ENCODE results near the gene ARHGAP25.
A peak's percentile ranks its signal among the peaks of the same experiment; 100 is the strongest.

ARHGAP25 gene

DNA sequence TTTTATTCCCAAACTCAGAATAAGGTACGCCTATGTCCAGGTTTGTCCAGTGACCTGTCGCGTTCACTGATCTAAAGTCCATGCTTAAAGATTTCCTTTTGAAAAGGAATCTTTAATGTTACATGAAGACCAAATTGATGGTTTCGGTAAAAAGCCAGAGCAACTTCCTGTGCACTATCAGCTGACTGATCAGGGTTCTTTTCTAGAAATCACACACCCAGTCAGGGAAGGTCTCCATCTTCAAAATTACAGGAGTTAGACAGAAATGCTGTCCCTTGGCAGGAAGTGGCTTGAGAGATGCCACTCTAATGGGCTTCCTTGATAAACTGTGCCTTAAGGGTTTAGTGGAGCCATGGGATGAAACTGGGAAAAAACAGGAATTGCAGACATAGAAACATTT is 14.7 kb upstream of the ARHGAP25 start:
- no peak for DNase-seq

DNA sequence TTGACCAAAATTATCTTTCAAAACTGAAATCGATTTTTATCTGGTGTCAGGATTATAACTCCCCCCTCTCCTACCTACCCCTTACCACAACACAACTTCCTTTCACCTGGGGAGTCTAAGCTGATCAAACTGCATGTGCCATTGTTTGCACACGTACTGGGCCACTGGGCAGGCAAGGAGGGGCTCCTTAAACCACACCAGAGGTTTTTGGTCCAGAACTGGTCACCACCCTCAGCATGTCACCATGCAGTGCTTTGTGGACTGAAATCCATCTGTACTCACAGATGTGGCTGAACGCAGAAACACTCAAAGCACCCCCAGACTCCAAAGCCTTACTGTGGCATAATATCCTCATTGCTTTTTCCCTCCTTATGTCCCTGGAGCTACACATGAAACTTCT is 13.9 kb upstream of the ARHGAP25 start:
- DNase-seq: no peak

DNA sequence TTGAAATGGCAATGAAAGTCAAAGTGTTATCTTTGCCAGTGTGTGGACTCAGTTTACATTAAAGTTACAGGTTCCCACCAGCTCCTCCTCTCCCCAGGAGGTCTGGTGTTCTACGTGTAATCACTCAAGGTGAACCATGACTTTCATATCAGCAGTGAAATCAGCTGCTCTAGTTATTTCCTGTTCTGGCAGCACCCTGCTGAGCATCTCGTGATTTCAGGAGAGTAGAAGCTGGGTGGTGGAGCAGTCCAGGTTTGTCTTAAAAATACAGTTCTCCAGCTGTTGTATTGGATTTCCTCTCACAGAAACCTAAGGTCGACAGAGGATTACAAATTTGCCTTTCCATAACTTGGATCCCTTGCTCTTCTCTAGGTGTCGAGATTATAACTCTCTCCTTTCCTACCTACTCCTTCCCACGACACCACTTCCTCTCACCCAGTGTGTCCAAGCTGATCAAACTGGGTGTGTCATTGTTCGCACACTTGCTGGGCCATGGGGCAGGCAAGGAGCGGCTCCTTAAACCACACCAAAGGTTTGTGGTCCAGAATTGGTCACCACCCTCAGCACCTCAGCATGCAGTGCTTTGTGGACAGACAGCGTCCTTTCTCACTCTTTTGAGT is 13.0 kb upstream of the ARHGAP25 start:
- DNase-seq: no peak

DNA sequence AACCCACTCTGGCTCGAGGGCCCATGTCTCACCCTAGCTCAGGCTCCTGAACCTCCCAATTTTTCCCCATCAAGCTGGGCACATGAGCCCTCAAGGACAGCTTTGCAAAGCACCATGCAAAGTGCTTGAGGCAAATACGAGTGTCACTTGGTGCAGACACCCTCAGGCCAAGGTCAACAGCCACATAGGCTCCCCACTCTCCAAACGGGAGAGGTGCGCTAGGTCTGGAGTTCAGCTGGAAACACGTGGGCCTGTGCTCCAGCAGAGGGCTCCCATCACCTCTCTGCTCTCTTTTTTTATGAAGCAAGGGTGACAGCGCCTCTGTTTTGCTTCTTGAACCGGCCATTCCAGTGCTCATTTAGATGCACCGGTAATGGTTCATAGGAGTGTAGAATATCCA is 11.9 kb upstream of the ARHGAP25 start:
- no peak for DNase-seq

DNA sequence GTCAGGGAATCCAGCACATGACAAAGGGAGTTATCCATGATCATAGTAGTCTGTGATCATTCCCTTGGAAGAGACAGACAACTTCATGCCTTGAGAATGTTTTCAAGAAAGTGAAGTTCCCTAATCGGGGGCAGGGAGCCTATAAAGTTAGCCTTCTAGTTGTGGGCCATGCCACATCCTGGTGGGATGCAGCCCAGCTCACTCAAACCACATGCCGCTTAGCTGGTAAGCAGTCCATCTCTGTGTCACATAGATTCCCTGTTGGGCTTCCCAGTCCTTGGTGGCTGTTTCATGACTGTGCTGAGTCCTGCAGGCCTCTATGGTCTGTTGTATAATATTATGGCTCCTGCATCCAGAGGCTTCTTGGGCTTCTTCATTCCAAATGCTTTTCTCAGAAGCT is 11.4 kb upstream of the ARHGAP25 start:
- DNase-seq: no peak

DNA sequence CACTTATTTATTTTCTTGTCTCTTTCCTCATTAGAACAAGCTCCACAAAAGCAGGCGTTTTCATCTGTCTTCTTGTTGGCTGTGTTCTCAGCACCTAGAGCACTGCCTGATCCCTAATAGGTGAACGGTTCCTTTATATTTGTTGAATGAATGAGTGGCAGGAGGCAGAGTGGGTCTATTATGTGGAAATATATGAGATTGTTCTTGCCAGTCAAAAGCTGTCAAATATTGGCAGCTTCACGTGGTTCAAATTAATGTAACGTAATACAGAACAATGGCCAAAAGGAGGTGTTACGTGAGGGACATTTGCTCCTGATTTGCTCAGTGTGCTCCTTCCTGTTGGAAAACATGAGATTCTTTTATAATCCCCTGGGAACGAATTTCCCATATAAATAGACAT is 8.5 kb upstream of the ARHGAP25 start:
- DNase-seq: no peak

DNA sequence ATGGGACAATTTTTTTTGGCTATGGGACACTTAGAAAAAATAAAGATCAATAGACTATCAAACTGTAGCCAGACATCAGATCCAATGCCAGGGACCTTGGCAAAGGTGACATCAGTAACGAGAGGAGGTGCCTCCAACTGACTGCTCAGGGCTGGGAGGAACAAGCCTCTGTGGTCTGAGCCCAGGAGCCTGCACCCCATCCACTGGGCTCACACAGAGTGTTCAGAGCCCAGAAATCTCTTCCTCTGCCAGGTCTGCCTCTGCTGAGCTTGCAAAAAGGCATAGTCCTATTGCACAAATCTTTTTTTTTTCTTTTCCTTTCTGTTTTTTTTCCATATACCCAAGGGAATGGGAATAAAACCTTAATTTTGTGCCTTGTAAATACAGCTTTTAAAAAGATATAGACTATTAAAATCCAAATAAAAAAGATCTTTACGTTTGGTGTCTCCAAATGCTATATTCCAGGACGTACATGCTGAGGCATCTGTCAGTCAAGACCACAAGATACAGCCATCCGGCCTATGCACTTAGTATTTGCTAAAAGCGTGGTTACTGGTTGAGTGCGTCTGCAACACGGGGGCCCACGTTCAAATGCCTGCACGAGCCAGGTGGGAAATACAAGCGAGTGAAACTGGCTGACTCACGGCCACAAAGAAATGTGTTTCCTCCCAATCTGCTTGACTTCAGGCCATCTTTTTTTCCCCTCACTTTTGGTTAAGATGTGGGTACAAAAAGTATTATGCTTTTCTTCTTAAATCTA is 7.8 kb upstream of the ARHGAP25 start:
- peak; percentile 84 for DNase-seq

DNA sequence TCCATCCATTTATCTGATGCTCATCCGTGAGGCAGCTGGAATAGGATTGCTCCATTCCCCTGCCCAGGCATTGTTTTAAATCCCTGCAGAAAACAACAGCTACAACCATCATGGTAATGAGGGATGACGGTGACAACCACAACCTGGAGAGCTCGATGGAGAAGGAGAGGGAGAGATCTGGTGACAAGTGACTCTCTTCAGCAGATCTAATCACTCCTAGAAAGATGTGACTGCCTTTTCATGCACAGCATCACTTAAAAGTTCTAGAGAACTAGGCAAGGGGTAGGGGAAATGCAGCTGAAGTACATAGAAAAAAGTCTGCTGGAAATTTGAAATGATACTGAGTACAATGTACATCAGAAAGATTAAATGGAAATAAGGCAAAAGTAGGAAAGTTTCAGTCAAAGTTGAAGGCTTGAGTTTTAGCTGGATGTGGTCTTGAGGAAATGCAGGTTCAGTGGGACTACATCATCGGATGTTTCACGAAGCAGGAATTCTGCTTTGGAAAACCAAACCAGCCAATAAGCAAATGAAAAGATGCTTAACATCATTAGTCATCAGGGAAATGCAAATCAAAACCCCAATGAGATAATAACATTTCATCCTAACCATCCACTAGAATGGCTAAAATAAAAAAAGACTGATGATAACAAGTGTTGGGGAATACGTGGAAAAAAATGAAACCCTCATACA is 6.8 kb upstream of the ARHGAP25 start:
- DNase-seq: no peak

DNA sequence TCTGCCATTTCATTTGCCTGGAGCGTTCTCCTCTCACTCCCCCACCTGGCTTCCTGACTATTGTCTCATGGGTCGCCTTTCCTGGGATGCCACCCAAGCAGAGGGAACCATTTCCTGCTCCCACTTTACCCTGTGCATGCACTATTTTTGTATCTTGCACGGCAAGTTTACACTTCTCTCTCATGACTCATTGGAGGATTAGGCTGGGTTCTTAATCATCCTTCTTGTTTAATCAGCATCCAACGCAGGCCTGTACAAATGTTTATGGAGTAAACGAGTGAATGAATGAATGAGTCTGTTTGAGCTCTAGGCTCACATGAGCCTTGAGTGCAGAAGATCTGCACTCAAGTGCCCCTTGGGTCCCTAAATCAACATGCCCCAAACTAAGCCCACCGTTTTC is 3.8 kb upstream of the ARHGAP25 start:
- no peak for DNase-seq

DNA sequence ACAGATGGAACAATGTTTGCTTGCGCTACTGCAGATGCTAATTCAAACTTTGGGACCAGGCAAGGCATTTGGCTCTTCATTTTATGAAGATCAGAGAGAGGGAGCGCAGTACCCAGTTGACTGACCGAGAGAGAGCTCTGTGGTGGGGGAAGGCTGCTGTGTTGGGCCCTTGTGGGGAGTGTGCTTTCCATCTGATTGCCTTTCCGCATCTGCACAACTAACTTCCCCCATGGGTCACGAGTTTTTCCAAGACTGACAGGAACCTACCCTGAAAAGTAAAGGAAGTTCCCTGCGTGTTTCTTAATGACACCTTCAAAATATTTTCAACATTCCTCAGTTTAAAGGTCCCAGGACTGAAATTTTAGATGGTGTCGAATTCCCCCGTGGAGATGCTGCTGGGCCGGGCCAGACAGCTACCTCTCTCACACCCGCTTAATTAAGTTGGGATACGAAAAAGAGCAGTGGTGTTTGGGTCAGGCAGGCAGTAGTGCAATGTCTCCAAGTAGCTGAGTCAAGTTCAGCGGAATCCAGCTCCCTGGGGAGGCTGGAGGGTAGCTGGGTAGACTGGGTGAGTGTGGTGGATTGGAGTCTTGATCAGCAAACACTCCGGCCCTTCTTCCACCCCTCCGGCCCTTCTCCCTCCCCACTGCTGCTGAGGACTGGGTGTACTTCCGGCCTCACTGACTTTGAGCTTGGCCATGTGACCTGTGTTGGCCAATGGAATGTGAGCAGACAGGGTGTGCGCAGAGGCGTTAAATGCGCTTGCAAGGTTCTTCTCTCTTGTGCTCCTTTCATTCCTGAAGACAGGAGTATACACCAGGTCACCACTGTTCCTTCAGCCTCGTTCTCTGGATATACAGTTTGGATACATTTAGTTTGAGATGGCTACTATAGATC is 2.3 kb upstream of the ARHGAP25 start:
- DNase-seq: no peak

DNA sequence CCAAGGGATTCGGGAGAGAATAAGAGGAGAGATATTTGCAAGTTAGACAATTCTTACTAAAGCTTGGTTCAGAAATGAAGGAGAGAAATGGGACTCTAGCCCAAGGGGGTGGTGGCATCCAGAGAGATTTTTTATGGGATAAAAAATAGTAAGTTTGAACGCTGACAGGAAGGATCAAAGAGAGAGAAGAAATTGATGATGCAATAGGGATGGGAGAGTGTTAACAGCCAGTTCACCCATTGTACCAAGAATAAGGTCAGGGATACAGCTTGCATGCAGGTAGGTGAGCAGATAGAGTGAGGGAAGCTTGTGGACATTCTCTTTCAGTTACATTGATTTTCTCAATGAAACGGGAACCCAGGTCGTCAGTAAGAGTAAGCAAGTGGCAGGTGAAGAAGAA is 1.2 kb upstream of the ARHGAP25 start:
- DNase-seq: no peak

DNA sequence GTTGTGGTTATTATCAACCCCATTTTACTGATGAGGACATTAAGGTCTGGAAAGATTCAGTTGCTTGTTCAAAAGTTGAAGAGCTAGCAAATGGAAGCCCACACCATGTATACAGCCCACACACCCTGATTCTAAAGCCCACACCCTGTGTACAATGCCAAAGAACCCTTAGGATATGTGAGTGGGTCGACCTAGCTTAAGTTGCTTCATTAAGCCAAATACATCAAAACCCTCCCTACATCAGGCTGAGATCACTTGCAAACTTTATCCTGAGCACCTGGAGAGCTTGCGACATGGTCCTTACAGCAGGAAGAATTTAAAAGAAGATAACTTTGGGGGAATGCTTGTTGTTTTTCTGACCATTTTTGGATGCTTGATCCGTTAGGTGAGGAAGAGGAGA is 435 bp upstream of the ARHGAP25 start:
- DNase-seq: no peak

DNA sequence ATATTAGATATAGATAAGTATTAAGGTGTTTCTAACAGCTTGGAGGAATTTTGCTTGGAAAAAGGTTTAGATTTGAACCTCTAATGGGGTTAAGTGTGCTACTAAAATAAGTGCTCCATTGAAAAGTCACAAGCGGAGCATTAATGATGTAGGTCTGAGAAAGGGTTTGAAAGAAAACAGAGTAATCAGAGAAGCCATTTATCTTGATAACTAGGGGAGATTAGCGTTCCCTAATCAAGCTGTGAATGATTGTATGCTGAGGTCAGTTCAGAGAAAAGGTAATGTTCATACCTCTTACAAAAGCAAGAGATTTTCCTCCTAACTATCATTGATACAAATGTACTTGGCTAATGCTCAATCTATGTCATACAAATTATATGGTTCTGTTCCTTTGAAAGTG is 1.5 kb downstream of the ARHGAP25 start:
- DNase-seq: no peak

DNA sequence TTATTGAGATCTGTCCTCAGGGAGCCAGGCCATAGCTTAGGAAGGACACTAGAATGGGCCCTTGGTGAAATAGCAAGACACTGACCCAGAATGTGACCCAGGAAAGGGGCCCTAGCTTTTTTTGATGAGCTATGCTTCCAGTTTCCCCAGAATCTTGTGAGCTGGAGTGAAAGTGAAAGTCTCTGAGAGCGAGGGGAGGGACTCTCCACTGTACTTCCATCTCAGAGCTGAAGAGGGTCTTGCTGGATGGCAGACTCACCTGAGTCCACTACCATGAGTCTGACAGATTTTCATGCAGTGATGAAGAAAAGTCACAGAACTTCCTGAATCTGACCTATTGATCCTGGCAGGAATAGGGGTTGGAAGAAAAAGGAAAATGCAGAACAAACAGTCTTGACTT is 3.1 kb downstream of the ARHGAP25 start:
- DNase-seq: peak; percentile 59

DNA sequence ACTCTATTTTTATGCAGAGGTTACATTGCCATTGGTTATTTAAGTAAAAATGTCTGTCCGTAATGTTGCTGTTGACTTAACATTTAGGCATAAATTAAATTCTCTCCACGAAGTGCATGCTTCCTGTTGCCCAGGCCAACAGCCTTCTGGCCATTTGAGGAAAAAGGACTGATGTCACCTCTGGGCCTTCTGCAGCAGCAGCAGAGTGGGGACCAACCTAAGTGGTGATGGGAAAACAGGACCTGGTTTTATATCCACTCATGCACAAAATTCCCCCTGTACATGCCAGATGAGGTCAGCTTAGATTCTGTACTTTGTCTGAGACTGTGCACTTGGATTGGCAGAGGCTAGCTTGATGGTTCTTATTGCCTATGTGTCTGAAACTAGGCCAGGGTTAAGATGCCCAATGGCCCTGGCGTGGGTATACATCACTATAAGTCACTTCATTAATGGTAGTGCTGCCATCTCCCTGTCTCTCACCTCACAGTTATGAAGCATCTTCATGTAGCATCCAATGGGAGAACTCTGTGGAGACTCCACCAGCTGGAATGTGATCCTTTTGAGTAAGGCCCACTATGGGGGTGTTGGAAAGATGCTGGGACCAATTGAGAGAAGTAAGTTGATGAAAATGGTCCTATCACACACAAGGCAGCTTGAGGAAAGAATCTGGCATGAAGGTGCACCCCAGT is 4.4 kb downstream of the ARHGAP25 start:
- no peak for DNase-seq

DNA sequence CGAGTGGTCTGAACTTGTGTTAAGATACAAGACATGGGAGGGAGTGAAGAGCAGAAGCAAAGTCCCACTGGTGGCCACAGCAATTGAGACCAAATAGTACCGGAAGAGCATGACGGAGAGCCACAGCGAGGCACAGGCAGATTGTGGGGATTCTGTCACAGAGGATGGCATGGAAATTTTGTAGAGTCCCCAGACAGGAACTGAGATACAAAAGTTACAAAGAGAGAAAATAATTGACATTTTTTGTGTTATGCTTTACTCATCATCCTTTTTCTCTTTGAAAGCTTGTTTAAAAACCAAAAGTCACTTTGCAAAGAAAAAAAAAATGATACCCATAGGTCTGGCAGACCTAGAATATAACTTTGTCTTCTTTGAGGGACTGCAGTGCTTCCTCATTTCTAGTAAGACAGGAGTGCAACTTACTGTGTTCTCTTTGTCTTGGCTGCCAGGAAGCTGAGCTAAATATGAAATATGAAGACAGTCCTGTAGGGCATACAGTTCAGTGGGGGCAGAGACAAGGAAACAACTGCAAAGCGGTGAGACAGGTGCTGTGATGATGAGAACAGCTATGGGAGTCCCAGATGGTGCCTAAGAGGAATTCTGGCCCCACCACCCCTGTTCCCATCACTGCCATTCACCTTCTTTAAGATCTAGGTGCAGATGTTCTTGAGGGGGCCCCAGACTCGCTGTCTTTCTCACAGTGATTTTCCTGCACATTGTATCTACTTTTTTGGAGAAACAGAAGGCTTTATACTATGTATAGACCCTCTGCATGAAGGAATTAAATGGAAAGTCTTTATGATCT is 5.2 kb downstream of the ARHGAP25 start:
- DNase-seq: no peak

DNA sequence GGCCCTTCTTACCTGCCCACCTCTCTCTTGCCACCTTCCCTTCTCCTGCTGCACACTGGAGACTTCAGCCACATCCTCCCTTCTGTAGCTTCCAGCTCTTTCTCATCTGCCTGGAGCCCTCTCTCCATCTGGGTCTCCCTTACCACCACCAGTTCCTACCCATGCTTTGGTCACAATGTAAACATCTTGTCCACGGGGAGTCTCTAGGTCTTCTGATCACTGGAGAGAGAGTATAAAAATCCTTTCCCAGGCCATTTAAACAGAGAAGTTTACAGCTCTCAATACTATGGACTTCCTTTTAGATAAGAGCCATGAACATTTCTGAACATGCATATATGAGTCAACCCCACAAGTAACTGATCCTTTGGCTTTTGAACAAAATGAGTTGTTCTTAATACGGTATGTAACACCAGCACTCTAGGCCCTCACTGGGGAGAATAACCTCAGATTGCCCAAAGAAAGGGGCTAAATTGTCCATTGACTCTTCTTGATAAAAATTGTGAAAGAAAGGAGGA is 5.8 kb downstream of the ARHGAP25 start:
- DNase-seq: no peak

DNA sequence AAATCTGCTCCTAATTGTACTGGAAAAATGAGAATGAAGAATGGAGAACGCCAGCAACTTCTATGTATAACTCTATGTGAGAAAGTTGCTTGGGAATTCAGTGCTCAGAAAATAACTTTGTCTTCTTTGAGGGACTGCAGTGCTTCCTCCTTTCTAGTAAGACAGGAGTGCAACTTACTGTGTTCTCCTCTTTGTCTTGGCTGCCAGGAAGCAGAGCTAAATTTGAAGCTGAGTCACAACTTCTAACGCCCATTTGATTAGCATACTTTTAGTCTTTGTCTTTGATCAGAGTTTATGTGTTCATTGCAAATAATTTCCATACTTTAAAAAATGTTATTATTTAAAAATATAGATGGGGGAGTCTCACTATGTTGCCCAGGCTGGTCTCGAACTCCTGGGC is 6.6 kb downstream of the ARHGAP25 start:
- no peak for DNase-seq

DNA sequence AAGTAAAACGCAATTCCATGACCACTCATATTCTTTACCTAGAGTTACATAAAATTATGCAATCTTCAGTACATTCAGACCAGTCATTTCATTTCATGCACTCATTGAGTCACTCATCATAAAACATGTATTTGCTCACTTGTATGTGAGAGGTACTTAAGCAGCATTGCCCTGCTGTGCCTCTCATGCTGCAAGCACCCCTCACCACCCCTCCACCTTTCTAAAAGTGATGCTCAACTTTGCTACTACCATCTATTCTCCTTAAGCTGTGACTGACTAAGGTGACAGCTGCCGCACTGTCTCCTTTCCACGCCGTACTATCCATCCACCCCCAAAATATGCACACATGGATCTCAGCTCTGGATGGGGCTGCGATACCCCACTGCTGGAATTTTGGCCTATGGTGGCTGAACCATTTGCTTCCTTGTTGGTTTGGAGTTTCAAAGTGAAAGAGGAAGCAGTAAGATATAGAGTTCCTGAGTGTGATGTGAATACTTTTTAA is 7.2 kb downstream of the ARHGAP25 start:
- DNase-seq: no peak

DNA sequence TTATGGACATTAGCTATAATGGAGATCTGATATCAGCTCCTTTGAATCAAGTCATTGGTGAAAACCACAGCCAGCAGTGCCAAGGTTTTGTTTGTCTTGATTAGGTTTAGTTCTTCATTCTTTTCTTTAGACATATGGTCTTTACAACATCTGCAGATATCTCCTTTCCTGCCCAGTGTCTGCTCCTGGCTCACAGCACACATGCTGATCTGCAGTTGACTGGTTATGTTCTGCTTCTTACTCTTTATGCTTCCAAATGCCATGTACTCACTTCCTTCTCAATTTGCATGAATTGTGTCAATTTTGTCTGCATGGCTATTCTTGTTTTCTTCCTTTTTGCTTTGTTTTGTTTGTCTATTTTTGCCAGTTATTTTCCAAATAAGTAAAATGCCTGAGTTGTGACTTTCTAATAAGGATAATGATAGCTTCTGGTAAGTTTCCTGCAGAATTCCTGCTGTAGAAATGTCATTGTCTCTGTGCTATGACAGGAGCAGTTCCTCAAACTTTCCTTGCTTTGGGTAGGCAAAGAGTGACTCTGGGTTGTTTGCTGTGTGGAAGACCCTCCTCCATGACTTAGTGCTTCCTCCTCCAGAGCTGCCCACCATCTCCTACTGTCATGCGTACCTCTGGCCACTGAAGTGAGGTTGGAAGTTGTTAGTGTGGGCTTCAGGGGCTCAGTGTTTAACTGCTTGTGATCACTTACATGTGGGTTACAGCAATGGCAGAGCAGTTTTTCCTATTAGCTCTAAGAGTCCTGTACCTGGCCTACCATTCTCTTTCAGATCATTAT is 8.2 kb downstream of the ARHGAP25 start:
- no peak for DNase-seq

Measured in RPMI8226 (cell line).